SK-N-SH (cell line): ENCODE results near the gene TSC22D1. TPM values are rescaled to one million over a fixed set of nuclear protein-coding genes. Genes with fewer than 3 reads are reported as not detected.

Source experiments
- CTCF ChIA-PET: fragments of 300-600, 350-600 bp; formaldehyde crosslinking; extraction: SDS; loops from one replicate; lab custom pipeline; 2021; lab: Yijun Ruan, JAX
- POLR2A ChIA-PET: fragments of 350-600 bp; sonication (Branson Sonifier 250); formaldehyde crosslinking; extraction: SDS; loops from one replicate; lab custom pipeline; 2020; ENCODE audit warnings: antibody characterized with exemption, inconsistent platforms; lab: Yijun Ruan, JAX
- DNase-seq: peaks from one replicate; pipeline ENCODE4 v3.0.0; 2012
- H2AFZ ChIP-seq: fragments of 200-600 bp; sonication (generic); 2 replicates; pipeline ENCODE4 v1.8.1; 2016; ENCODE audit warnings: antibody characterized with exemption, mild to moderate bottlenecking, low read depth
- H3F3A ChIP-seq: fragments of 200-600 bp; sonication (generic); replicated peaks from 2 replicates; pipeline ENCODE3; 2016; ENCODE audit warnings: antibody characterized with exemption, mild to moderate bottlenecking; ENCODE audit not compliant: insufficient read depth
- H3K27ac ChIP-seq, 2 experiments: fragments of 200-500 bp in 1 of 2; fragments of 200-600 bp in 1 of 2; sonication (Bioruptor generic) in 1 of 2; sonication (generic), shearing (Covaris generic) in 1 of 2; 2 replicates each; pipeline versions ENCODE4 v1.5.1 to v1.6.1; 2014 to 2016; ENCODE audit warnings: low read depth in 2 of 2, inconsistent platforms in 1 of 2, low read length in 1 of 2, mild to moderate bottlenecking in 1 of 2, mixed read lengths in 1 of 2
- H3K27me3 ChIP-seq: fragments of 200-600 bp; sonication (generic), shearing (Covaris generic); 2 replicates; pipeline ENCODE4 v1.6.1; 2016; ENCODE audit warnings: mixed run types; ENCODE audit not compliant: insufficient read depth
- H3K36me3 ChIP-seq, 2 experiments: fragments of 200-500 bp in 1 of 2; fragments of 200-600 bp in 1 of 2; sonication (Bioruptor generic) in 1 of 2; sonication (generic) in 1 of 2; replicated peaks in 1 of 2; 2 replicates each; pipeline versions ENCODE3 to v1.5.1; 2014 to 2016; ENCODE audit warnings: low read length in 1 of 2, mild to moderate bottlenecking in 1 of 2; ENCODE audit not compliant: insufficient read depth in 2 of 2, control insufficient read depth in 1 of 2
- H3K4me1 ChIP-seq, 2 experiments: fragments of 200-500 bp in 1 of 2; fragments of 200-600 bp in 1 of 2; sonication (Bioruptor generic) in 1 of 2; sonication (generic), shearing (Covaris generic) in 1 of 2; 2 replicates each; pipeline versions ENCODE4 v1.5.1 to v1.6.1; 2014 to 2016; ENCODE audit warnings: low read depth in 1 of 2, low read length in 1 of 2, mixed run types in 1 of 2; ENCODE audit not compliant: insufficient read depth in 2 of 2, control insufficient read depth in 1 of 2
- H3K4me2 ChIP-seq: fragments of 200-600 bp; sonication (generic), shearing (Covaris generic); 2 replicates; pipeline ENCODE4 v1.6.1; 2017; ENCODE audit warnings: mixed run types
- H3K4me3 ChIP-seq, 2 experiments: fragments of 200-500 bp in 1 of 2; fragments of 200-600 bp in 1 of 2; sonication (Bioruptor generic) in 1 of 2; sonication (generic), shearing (Covaris generic) in 1 of 2; 2 replicates each; pipeline versions ENCODE4 v1.5.1 to v1.8.1; 2014 to 2016; ENCODE audit warnings: low read depth in 2 of 2, inconsistent platforms in 1 of 2, low read length in 1 of 2, mild to moderate bottlenecking in 1 of 2, mixed read lengths in 1 of 2, moderate library complexity in 1 of 2
- H3K79me2 ChIP-seq: fragments of 200-600 bp; sonication (generic); 2 replicates; pipeline ENCODE4 v1.8.1; 2017; ENCODE audit warnings: mild to moderate bottlenecking; ENCODE audit not compliant: insufficient read depth
- H3K9ac ChIP-seq: fragments of 200-600 bp; sonication (generic); 2 replicates; pipeline ENCODE4 v1.6.1; 2017; ENCODE audit warnings: mixed run types
- H3K9me2 ChIP-seq: fragments of 200-600 bp; sonication (generic); 2 replicates; pipeline ENCODE4 v1.6.1; 2017; ENCODE audit warnings: mixed run types
- H3K9me3 ChIP-seq: fragments of 200-600 bp; sonication (generic); 2 replicates; pipeline ENCODE4 v1.6.1; 2017; ENCODE audit warnings: mixed run types, mild to moderate bottlenecking, moderate library complexity
- H4K20me1 ChIP-seq: fragments of 200-600 bp; sonication (generic); 2 replicates; pipeline ENCODE4 v1.6.1; 2017; ENCODE audit warnings: mild to moderate bottlenecking, mixed run types; ENCODE audit not compliant: insufficient read depth
- EP300 ChIP-seq, 2 experiments: IDR thresholded peaks; 2 replicates each; pipeline versions ENCODE4 v1.4.0 to v1.6.1; 2012; ENCODE audit warnings: borderline replicate concordance in 1 of 2, low read depth in 1 of 2, low read length in 1 of 2
- FOXJ3 ChIP-seq: sonication (generic); formaldehyde crosslinking; IDR thresholded peaks from 2 replicates; pipeline ENCODE4 v1.5.1; 2020; ENCODE audit warnings: mild to moderate bottlenecking, missing genetic modification reagents
- FOXM1 ChIP-seq: IDR thresholded peaks from 2 replicates; pipeline ENCODE4 v1.4.0; 2012; ENCODE audit warnings: low read depth, mild to moderate bottlenecking
- IRF3 ChIP-seq: fragments of 150-350 bp; IDR thresholded peaks from 2 replicates; pipeline ENCODE4 v1.6.1; 2016; ENCODE audit warnings: mild to moderate bottlenecking, low read depth, low read length
- MAX ChIP-seq: IDR thresholded peaks from 2 replicates; pipeline ENCODE4 v1.4.0; 2012; ENCODE audit warnings: low read depth
- NRF1 ChIP-seq: IDR thresholded peaks from 2 replicates; pipeline ENCODE4 v1.6.1; 2012; ENCODE audit warnings: low read depth, mild to moderate bottlenecking, low read length
- RAD21 ChIP-seq: IDR thresholded peaks from 2 replicates; pipeline ENCODE4 v1.6.1; 2012; ENCODE audit warnings: mild to moderate bottlenecking, low read length
- REST ChIP-seq: IDR thresholded peaks from 2 replicates; pipeline ENCODE4 v1.6.1; 2012; ENCODE audit warnings: mild to moderate bottlenecking, low read depth, low read length, moderate library complexity
- RXRA ChIP-seq: IDR thresholded peaks from 2 replicates; pipeline ENCODE4 v1.4.0; 2012; ENCODE audit warnings: low read depth, mild to moderate bottlenecking, borderline replicate concordance
- USF2 ChIP-seq: fragments of 150-350 bp; IDR thresholded peaks from 2 replicates; pipeline ENCODE4 v1.6.1; 2017; ENCODE audit warnings: antibody characterized with exemption, low read length, low read depth, borderline replicate concordance
- YY1 ChIP-seq: IDR thresholded peaks from 2 replicates; pipeline ENCODE4 v1.4.0; 2012; ENCODE audit warnings: low read depth, mild to moderate bottlenecking
- WGBS: methylation state at CpG from one replicate; pipeline ENCODE4 v1.1.6; 2017; ENCODE audit warnings: low lambda C conversion rate; 5-methylcytosine and 5-hydroxymethylcytosine counted together
- polyA plus RNA-seq, 3 experiments: library from polyadenylated mRNA; depleted of rRNA; stranded (reverse); fragments of >200 nt; gene quantifications; 2 replicates each; pipeline ENCODE4 v1.2.3, GENCODE V29; 2012

TSC22D1 gene
- polyA plus RNA-seq, 1 of the 3 experiments (the other 2 are of a cell fraction): 137 TPM

GRCh38 chr13:44423824-44424223 is 152.3 kb downstream of the TSC22D1 start (continued):
- TF ChIP-seq REST (no peak), FOXM1 (no peak), EP300 (IDR thresholded peaks at IDR 0.05; ENCODE audit: borderline replicate concordance in 1 of 2, low read depth in 1 of 2, low read length in 1 of 2) (no peak)

GRCh38 chr13:44422755-44423643 is 153.1 kb downstream of the TSC22D1 start:
- ChIA-PET POLR2A (no interaction called here), CTCF (interaction anchor here (1.1 to 1.2 kb wide), 3 partner anchors 12 to 48 kb away, joined by 3 to 4 read pairs (median 3); no protein-coding TSS in a partner anchor)
- H3K9me3 ChIP-seq: no peaks in the 10 kb centered on the region
- no peaks in the 10 kb centered on the region for H3K27me3 ChIP-seq
- no peak overlapping the region for H3K9ac ChIP-seq
- no peaks in the 10 kb centered on the region for H3K36me3 ChIP-seq
- H3K4me2 ChIP-seq: no peak overlapping the region
- no peak overlapping the region for H2AFZ ChIP-seq
- H3K4me3 ChIP-seq: no peak overlapping the region
- DNase-seq: no peak
- H3K4me1 ChIP-seq: peaks cover 0 to 6% of the 10 kb centered on the region in 2 experiments; a peak in 1 of 4 replicates
- no peaks in the 10 kb centered on the region for H3K9me2 ChIP-seq
- TF ChIP-seq RXRA: no peak
- no peak for TF ChIP-seq FOXJ3
- no peak for TF ChIP-seq YY1
- TF ChIP-seq IRF3: no peak
- TF ChIP-seq MAX: no peak
- TF ChIP-seq NRF1: no peak
- TF ChIP-seq RAD21: no peak
- TF ChIP-seq REST: no peak
- TF ChIP-seq USF2: no peak
- WGBS: 92% methylated on average over 14 of the region's 15 CpGs
- no peaks in the 10 kb centered on the region for H3K79me2 ChIP-seq
- H3F3A ChIP-seq: no peaks in the 10 kb centered on the region
- no peaks in the 10 kb centered on the region for H4K20me1 ChIP-seq
- H3K27ac ChIP-seq: no peak overlapping the region
